H9 (cell line): Measurements from ENCODE around the gene TBC1D22A. TPM values are rescaled to one million over a fixed set of nuclear protein-coding genes. Genes with fewer than 3 reads are reported as not detected.

Experiments used
- DNase-seq: peaks from one replicate; pipeline ENCODE4 v3.0.0-alpha.2; 2017
- H2AFZ ChIP-seq: one replicate; pipeline ENCODE4 v1.6.1; 2013; ENCODE audit warnings: mild to moderate bottlenecking, low read length, control low read depth, moderate library complexity
- H2AK5ac ChIP-seq: 2 replicates; pipeline ENCODE4 v1.6.1; 2013; ENCODE audit warnings: low read length, control low read depth, mixed read lengths; ENCODE audit not compliant: insufficient read length
- H2BK120ac ChIP-seq: one replicate; pipeline ENCODE4 v1.6.1; 2013; ENCODE audit warnings: low read depth, mild to moderate bottlenecking, low read length, control low read depth, inconsistent platforms; ENCODE audit not compliant: poor library complexity, severe bottlenecking
- H2BK12ac ChIP-seq: 2 replicates; pipeline ENCODE4 v1.6.1; 2013; ENCODE audit warnings: low read length, control low read depth, mixed read lengths, low read depth; ENCODE audit not compliant: insufficient read length
- H2BK15ac ChIP-seq: 2 replicates; pipeline ENCODE4 v1.6.1; 2013; ENCODE audit warnings: low read depth, low read length, control low read depth
- H2BK20ac ChIP-seq: one replicate; pipeline ENCODE4 v1.6.1; 2013; ENCODE audit warnings: low read depth, mild to moderate bottlenecking, low read length, control low read depth, inconsistent platforms; ENCODE audit not compliant: poor library complexity, severe bottlenecking
- H2BK5ac ChIP-seq: 2 replicates; pipeline ENCODE4 v1.6.1; 2013; ENCODE audit warnings: low read length, control low read depth, mixed read lengths; ENCODE audit not compliant: insufficient read length
- H3K14ac ChIP-seq: 2 replicates; pipeline ENCODE4 v1.6.1; 2013; ENCODE audit warnings: low read length, control low read depth; ENCODE audit not compliant: insufficient read depth
- H3K18ac ChIP-seq: 2 replicates; pipeline ENCODE4 v1.6.1; 2013; ENCODE audit warnings: low read depth, mild to moderate bottlenecking, mixed read lengths, low read length, control low read depth; ENCODE audit not compliant: insufficient read length
- H3K23ac ChIP-seq: 2 replicates; pipeline ENCODE4 v1.6.1; 2013; ENCODE audit warnings: low read length, control low read depth, mixed read lengths, low read depth; ENCODE audit not compliant: insufficient read length
- H3K23me2 ChIP-seq: 2 replicates; pipeline ENCODE4 v1.6.1; 2013; ENCODE audit warnings: low read depth, mild to moderate bottlenecking, mixed read lengths, low read length, control low read depth; ENCODE audit not compliant: insufficient read length, poor library complexity, severe bottlenecking
- H3K27ac ChIP-seq: 2 replicates; pipeline ENCODE4 v1.5.1; 2013; ENCODE audit warnings: low read length, control low read depth, mixed read lengths, low read depth; ENCODE audit not compliant: insufficient read length
- H3K27me3 ChIP-seq: 2 replicates; pipeline ENCODE4 v1.6.1; 2013; ENCODE audit warnings: low read length, control low read depth, inconsistent platforms; ENCODE audit not compliant: insufficient read depth
- H3K4ac ChIP-seq: 2 replicates; pipeline ENCODE4 v1.6.1; 2013; ENCODE audit warnings: low read depth, mild to moderate bottlenecking, control low read depth, inconsistent platforms, low read length, moderate library complexity
- H3K4me1 ChIP-seq: 2 replicates; pipeline ENCODE4 v1.6.1; 2013; ENCODE audit warnings: low read length, control low read depth, inconsistent platforms; ENCODE audit not compliant: insufficient read depth
- H3K4me2 ChIP-seq: 2 replicates; pipeline ENCODE4 v1.6.1; 2013; ENCODE audit warnings: low read length, control low read depth, mixed read lengths; ENCODE audit not compliant: insufficient read length, insufficient read depth
- H3K56ac ChIP-seq: 2 replicates; pipeline ENCODE4 v1.6.1; 2013; ENCODE audit warnings: low read depth, mild to moderate bottlenecking, mixed read lengths, low read length, control low read depth; ENCODE audit not compliant: insufficient read length
- H3K79me1 ChIP-seq: 2 replicates; pipeline ENCODE4 v1.6.1; 2013; ENCODE audit warnings: low read depth, mild to moderate bottlenecking, moderate library complexity, low read length, control low read depth, inconsistent platforms; ENCODE audit not compliant: insufficient read depth, poor library complexity, severe bottlenecking
- H3K79me2 ChIP-seq: 2 replicates; pipeline ENCODE4 v1.6.1; 2013; ENCODE audit warnings: low read length, control low read depth, inconsistent platforms; ENCODE audit not compliant: insufficient read depth
- H3K9ac ChIP-seq: 2 replicates; pipeline ENCODE4 v1.6.1; 2013; ENCODE audit warnings: low read length, control low read depth, mixed read lengths; ENCODE audit not compliant: insufficient read length; ENCODE audit errors: extremely low read depth
- H3K9me3 ChIP-seq: one replicate; pipeline ENCODE4 v1.6.1; 2013; ENCODE audit warnings: low read depth, low read length, inconsistent platforms; ENCODE audit not compliant: control insufficient read depth
- H3T11ph ChIP-seq: one replicate; pipeline ENCODE4 v1.6.1; 2013; ENCODE audit warnings: mild to moderate bottlenecking, low read length, control low read depth, inconsistent platforms
- H4K20me1 ChIP-seq: one replicate; pipeline ENCODE4 v1.6.1; 2013; ENCODE audit not compliant: control insufficient read depth, insufficient read length, insufficient read depth
- H4K5ac ChIP-seq: 2 replicates; pipeline ENCODE4 v1.6.1; 2013; ENCODE audit warnings: low read depth, mild to moderate bottlenecking, mixed read lengths, low read length, control low read depth; ENCODE audit not compliant: insufficient read length
- H4K8ac ChIP-seq: replicated peaks from 2 replicates; pipeline ENCODE4 v1.6.1; 2013; ENCODE audit warnings: low read length, control low read depth, mixed read lengths, low read depth; ENCODE audit not compliant: insufficient read length
- H4K91ac ChIP-seq: 2 replicates; pipeline ENCODE4 v1.6.1; 2013; ENCODE audit warnings: low read depth, mild to moderate bottlenecking, moderate library complexity, mixed read lengths, low read length, control low read depth; ENCODE audit not compliant: insufficient read length
- H3K27ac Mint-ChIP-seq, 3 experiments: 2 replicates in 2 of 3; 3 replicates in 1 of 3; pipeline ENCODE4 v1.8.0; 2020 to 2021; ENCODE audit warnings: mixed read lengths in 3 of 3, mild to moderate bottlenecking in 1 of 3, moderate library complexity in 1 of 3
- H3K27me3 Mint-ChIP-seq: 2 replicates; pipeline ENCODE4 v1.8.0; 2021; ENCODE audit warnings: low read depth, mild to moderate bottlenecking, moderate library complexity, mixed read lengths
- H3K36me3 Mint-ChIP-seq, 3 experiments: 2 replicates in 2 of 3; 3 replicates in 1 of 3; pipeline ENCODE4 v1.8.0; 2020 to 2021; ENCODE audit warnings: low read depth in 3 of 3, mixed read lengths in 3 of 3; ENCODE audit not compliant: insufficient read depth in 1 of 3
- H3K4me1 Mint-ChIP-seq, 2 experiments: 2 replicates each; pipeline ENCODE4 v1.8.0; 2020; ENCODE audit warnings: mixed read lengths in 2 of 2
- H3K4me3 Mint-ChIP-seq, 2 experiments: 2 replicates in 1 of 2; 3 replicates in 1 of 2; pipeline ENCODE4 v1.8.0; 2020 to 2021; ENCODE audit warnings: mild to moderate bottlenecking in 2 of 2, mixed read lengths in 2 of 2, moderate library complexity in 1 of 2
- H3K9me3 Mint-ChIP-seq, 2 experiments: 2 replicates in 1 of 2; 3 replicates in 1 of 2; pipeline ENCODE4 v1.8.0; 2020; ENCODE audit warnings: mild to moderate bottlenecking in 2 of 2, mixed read lengths in 2 of 2, moderate library complexity in 1 of 2
- WGBS: extraction: QIAGEN DNeasy Blood & Tissue Kit; methylation state at CpG from one replicate; pipeline ENCODE4 v1.1.7; 2013; ENCODE audit warnings: missing lambda C conversion rate, low lambda C conversion rate, mixed read lengths; ENCODE audit not compliant: insufficient read length; ENCODE audit errors: extremely low coverage; 5-methylcytosine and 5-hydroxymethylcytosine counted together
- total RNA-seq: library from RNA; stranded (reverse); gene quantifications from 2 replicates; pipeline ENCODE4 v1.2.1, GENCODE V29; 2021
- TF ChIP-seq, protein P1 (sequence below): fragments of 200-600 bp; sonication (generic); conservative IDR thresholded peaks from 3 replicates; pipeline ENCODE4 v1.8.0; 2021; ENCODE audit warnings: antibody characterized with exemption, mild to moderate bottlenecking

TBC1D22A gene
- total RNA-seq, 1 experiment from 2014 or later: 20.8 TPM

- no peaks in the 10 kb centered on the region for H4K20me1 ChIP-seq
- no peaks in the 10 kb centered on the region; the same call in 1 of the 2 replicates for H3K27me3 Mint-ChIP-seq
- H3T11ph ChIP-seq: no peak overlapping the region
- H2AK5ac ChIP-seq: no peak overlapping the region
- H2BK120ac ChIP-seq: no peak overlapping the region
- H3K4me1 Mint-ChIP-seq: peaks cover 6% of the 10 kb centered on the region in 2 experiments; a peak in 3 of 4 replicates
- H3K18ac ChIP-seq: no peak overlapping the region
- no peak overlapping the region for H3K4ac ChIP-seq
- no peak overlapping the region for H3K9ac ChIP-seq
- no peaks in the 10 kb centered on the region for H3K9me3 Mint-ChIP-seq
- H3K14ac ChIP-seq: no peak overlapping the region
- H3K23me2 ChIP-seq: no peaks in the 10 kb centered on the region
- H3K79me2 ChIP-seq: no peaks in the 10 kb centered on the region
- H3K4me2 ChIP-seq: no peak overlapping the region
- H3K56ac ChIP-seq: no peak overlapping the region
- H3K4me1 ChIP-seq: no peaks in the 10 kb centered on the region
- H4K91ac ChIP-seq: no peak overlapping the region
- no CpG with 5 or more reads among the region's 9 CpGs for WGBS
- H2BK20ac ChIP-seq: no peak overlapping the region
- no peak overlapping the region for H4K5ac ChIP-seq
- H3K36me3 Mint-ChIP-seq: peaks cover 3 to 21% (median 18%) of the 10 kb centered on the region in 3 experiments; a peak in 5 of 7 replicates
- no peak overlapping the region for H3K27ac ChIP-seq
- no peaks in the 10 kb centered on the region for H3K79me1 ChIP-seq
- H3K27me3 ChIP-seq: no peaks in the 10 kb centered on the region
- H2AFZ ChIP-seq: no peak overlapping the region
- no peak overlapping the region for H2BK12ac ChIP-seq
- no peak overlapping the region for H2BK5ac ChIP-seq
- H3K9me3 ChIP-seq: no peaks in the 10 kb centered on the region
- TF ChIP-seq, protein P1, sequence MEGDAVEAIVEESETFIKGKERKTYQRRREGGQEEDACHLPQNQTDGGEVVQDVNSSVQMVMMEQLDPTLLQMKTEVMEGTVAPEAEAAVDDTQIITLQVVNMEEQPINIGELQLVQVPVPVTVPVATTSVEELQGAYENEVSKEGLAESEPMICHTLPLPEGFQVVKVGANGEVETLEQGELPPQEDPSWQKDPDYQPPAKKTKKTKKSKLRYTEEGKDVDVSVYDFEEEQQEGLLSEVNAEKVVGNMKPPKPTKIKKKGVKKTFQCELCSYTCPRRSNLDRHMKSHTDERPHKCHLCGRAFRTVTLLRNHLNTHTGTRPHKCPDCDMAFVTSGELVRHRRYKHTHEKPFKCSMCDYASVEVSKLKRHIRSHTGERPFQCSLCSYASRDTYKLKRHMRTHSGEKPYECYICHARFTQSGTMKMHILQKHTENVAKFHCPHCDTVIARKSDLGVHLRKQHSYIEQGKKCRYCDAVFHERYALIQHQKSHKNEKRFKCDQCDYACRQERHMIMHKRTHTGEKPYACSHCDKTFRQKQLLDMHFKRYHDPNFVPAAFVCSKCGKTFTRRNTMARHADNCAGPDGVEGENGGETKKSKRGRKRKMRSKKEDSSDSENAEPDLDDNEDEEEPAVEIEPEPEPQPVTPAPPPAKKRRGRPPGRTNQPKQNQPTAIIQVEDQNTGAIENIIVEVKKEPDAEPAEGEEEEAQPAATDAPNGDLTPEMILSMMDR: no peak
- H2BK15ac ChIP-seq: no peak overlapping the region
- no peak overlapping the region for H3K23ac ChIP-seq
- H3K4me3 Mint-ChIP-seq: no peak overlapping the region
- DNase-seq: no peak
- no peak overlapping the region for H4K8ac ChIP-seq
- H3K27ac Mint-ChIP-seq: no peak overlapping the region
Observed at GRCh38 chr22:46795140-46795539, 32.7 kb downstream of the TBC1D22A start.
